ENCODE results near the gene FSIP2.

The FSIP2 gene

DNA sequence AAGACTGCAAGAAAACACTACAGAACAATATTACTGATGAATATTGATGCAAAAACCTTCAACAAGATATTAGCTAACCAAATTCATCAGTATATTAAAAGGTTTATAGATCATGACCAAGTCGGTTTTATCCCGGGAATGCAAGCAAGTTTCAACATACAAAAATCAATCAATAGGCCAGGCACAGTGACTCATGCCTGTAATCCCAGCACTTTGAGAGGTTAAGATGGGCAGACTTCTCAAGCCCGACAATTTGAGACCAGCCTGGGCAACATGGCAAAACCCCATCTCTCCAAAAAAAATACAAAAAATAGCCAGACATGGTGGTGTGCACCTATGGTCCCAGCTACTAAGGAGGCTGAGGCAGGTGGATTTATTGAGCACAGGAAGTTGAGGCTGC, 82.9 kb downstream of the FSIP2 start:
- no peak overlapping the region for H2BK5ac ChIP-seq (ENCODE audit: low read depth, low read length, poor library complexity)
- H3K27ac ChIP-seq (ENCODE audit: low read depth, low read length) = no peak overlapping the region
- no peaks in the 10 kb centered on the region for H3K4me1 ChIP-seq (ENCODE audit: control insufficient read depth in 1 of 2, insufficient read depth in 2 of 2, low read length in 2 of 2)
- DNase-seq = no peak
- H3K79me2 ChIP-seq (ENCODE audit: control insufficient read depth, insufficient read depth, low read length, poor library complexity) = no peaks in the 10 kb centered on the region
- H3K18ac ChIP-seq (ENCODE audit: low read length) = no peak overlapping the region
- no peak overlapping the region for H2AFZ ChIP-seq (ENCODE audit: insufficient read depth, low read length, poor library complexity)
- H3K23ac ChIP-seq (ENCODE audit: low read length) = no peak overlapping the region
- H4K8ac ChIP-seq (ENCODE audit: low read depth, low read length) = no peak overlapping the region
- H3K4me2 ChIP-seq (ENCODE audit: low read length) = no peak overlapping the region
- no peak overlapping the region for H2BK12ac ChIP-seq (ENCODE audit: low read length)
- no peak overlapping the region for H2AK5ac ChIP-seq (ENCODE audit: low read length)
- no peaks in the 10 kb centered on the region for H3K79me1 ChIP-seq (ENCODE audit: low read length)
- no peaks in the 10 kb centered on the region for H3K36me3 ChIP-seq (ENCODE audit: control insufficient read depth in 1 of 2, insufficient read depth in 2 of 2, low read length in 2 of 2)
- H3K4ac ChIP-seq (ENCODE audit: low read depth, low read length) = no peak overlapping the region
- no peaks in the 10 kb centered on the region for H3K27me3 ChIP-seq (ENCODE audit: insufficient read depth, low read length)
- H4K12ac ChIP-seq (ENCODE audit: low read depth, low read length) = no peak overlapping the region
- H2BK120ac ChIP-seq (ENCODE audit: insufficient read depth, low read length, poor library complexity) = no peak overlapping the region
- no peak overlapping the region for H4K91ac ChIP-seq (ENCODE audit: low read depth, low read length)
- no CpG with 5 or more reads among the region's 3 CpGs for WGBS (ENCODE audit: extremely low coverage, insufficient coverage, insufficient read length)
- H3K9ac ChIP-seq (ENCODE audit: low read length) = no peak overlapping the region
- no peak overlapping the region for H3K4me3 ChIP-seq (ENCODE audit: low read depth, low read length)
- no peak overlapping the region for H3K14ac ChIP-seq (ENCODE audit: low read length)
- H3K9me3 ChIP-seq (ENCODE audit: insufficient read depth, low read depth, low read length) = no peaks in the 10 kb centered on the region

DNA sequence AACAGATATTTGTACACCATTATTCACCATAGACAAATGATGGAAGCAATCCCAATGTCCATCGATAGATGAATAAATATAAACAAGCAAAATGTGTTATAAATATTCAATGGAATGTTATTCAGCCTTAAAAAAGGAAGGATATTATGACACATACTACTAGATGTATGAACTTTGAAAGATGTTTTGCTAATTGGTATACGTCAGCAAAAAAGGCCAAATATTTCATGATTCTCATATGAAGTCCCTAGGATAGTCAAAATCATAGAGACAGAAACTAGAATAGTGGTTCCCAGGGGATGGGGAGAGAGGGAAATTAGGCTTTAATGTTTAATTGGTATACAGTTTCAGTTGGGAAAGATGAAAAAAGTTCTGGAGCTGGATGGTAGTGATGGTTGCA, 85.2 kb downstream of the FSIP2 start:
- no peak overlapping the region for H3K23ac ChIP-seq (ENCODE audit: low read length)
- H3K79me2 ChIP-seq (ENCODE audit: control insufficient read depth, insufficient read depth, low read length, poor library complexity) = no peaks in the 10 kb centered on the region
- H2BK5ac ChIP-seq (ENCODE audit: low read depth, low read length, poor library complexity) = no peak overlapping the region
- no peak overlapping the region for H2AK5ac ChIP-seq (ENCODE audit: low read length)
- no peak overlapping the region for H4K12ac ChIP-seq (ENCODE audit: low read depth, low read length)
- no peaks in the 10 kb centered on the region for H3K4me1 ChIP-seq (ENCODE audit: control insufficient read depth in 1 of 2, insufficient read depth in 2 of 2, low read length in 2 of 2)
- no peak overlapping the region for H4K91ac ChIP-seq (ENCODE audit: low read depth, low read length)
- DNase-seq = no peak
- H3K14ac ChIP-seq (ENCODE audit: low read length) = no peak overlapping the region
- no CpG with 5 or more reads among the region's 2 CpGs for WGBS (ENCODE audit: extremely low coverage, insufficient coverage, insufficient read length)
- no peaks in the 10 kb centered on the region for H3K27me3 ChIP-seq (ENCODE audit: insufficient read depth, low read length)
- H2BK12ac ChIP-seq (ENCODE audit: low read length) = no peak overlapping the region
- no peak overlapping the region for H3K4me3 ChIP-seq (ENCODE audit: low read depth, low read length)
- no peak overlapping the region for H3K9ac ChIP-seq (ENCODE audit: low read length)
- no peaks in the 10 kb centered on the region for H3K9me3 ChIP-seq (ENCODE audit: insufficient read depth, low read depth, low read length)
- H3K18ac ChIP-seq (ENCODE audit: low read length) = no peak overlapping the region
- no peak overlapping the region for H3K27ac ChIP-seq (ENCODE audit: low read depth, low read length)
- no peak overlapping the region for H4K8ac ChIP-seq (ENCODE audit: low read depth, low read length)
- H3K79me1 ChIP-seq (ENCODE audit: low read length) = no peaks in the 10 kb centered on the region
- no peak overlapping the region for H2BK120ac ChIP-seq (ENCODE audit: insufficient read depth, low read length, poor library complexity)
- no peaks in the 10 kb centered on the region for H3K36me3 ChIP-seq (ENCODE audit: control insufficient read depth in 1 of 2, insufficient read depth in 2 of 2, low read length in 2 of 2)
- H2AFZ ChIP-seq (ENCODE audit: insufficient read depth, low read length, poor library complexity) = no peak overlapping the region
- no peak overlapping the region for H3K4ac ChIP-seq (ENCODE audit: low read depth, low read length)
- H3K4me2 ChIP-seq (ENCODE audit: low read length) = no peak overlapping the region

- Histone ChIP-seq H3K79me1 (ENCODE audit: low read length) (no peaks in the 10 kb centered on the region), H2BK12ac (ENCODE audit: low read length) (no peak overlapping the region), H3K14ac (ENCODE audit: low read length) (no peak overlapping the region), H3K4me1 (ENCODE audit: control insufficient read depth in 1 of 2, insufficient read depth in 2 of 2, low read length in 2 of 2) (no peaks in the 10 kb centered on the region), H3K27me3 (ENCODE audit: insufficient read depth, low read length) (no peaks in the 10 kb centered on the region), H3K27ac (ENCODE audit: low read depth, low read length) (no peak overlapping the region), H3K23ac (ENCODE audit: low read length) (no peak overlapping the region), H3K4me2 (ENCODE audit: low read length) (no peak overlapping the region), H2BK5ac (ENCODE audit: low read depth, low read length, poor library complexity) (no peak overlapping the region), H4K91ac (ENCODE audit: low read depth, low read length) (no peak overlapping the region), H3K18ac (ENCODE audit: low read length) (no peak overlapping the region), H4K12ac (ENCODE audit: low read depth, low read length) (no peak overlapping the region), H2AFZ (ENCODE audit: insufficient read depth, low read length, poor library complexity) (no peak overlapping the region), H2BK120ac (ENCODE audit: insufficient read depth, low read length, poor library complexity) (no peak overlapping the region), H3K4me3 (ENCODE audit: low read depth, low read length) (no peak overlapping the region), H2AK5ac (ENCODE audit: low read length) (no peak overlapping the region), H3K79me2 (ENCODE audit: control insufficient read depth, insufficient read depth, low read length, poor library complexity) (no peaks in the 10 kb centered on the region), H3K36me3 (ENCODE audit: control insufficient read depth in 1 of 2, insufficient read depth in 2 of 2, low read length in 2 of 2) (no peaks in the 10 kb centered on the region), H3K9ac (ENCODE audit: low read length) (no peak overlapping the region), H3K4ac (ENCODE audit: low read depth, low read length) (no peak overlapping the region), H3K9me3 (ENCODE audit: insufficient read depth, low read depth, low read length) (no peaks in the 10 kb centered on the region), H4K8ac (ENCODE audit: low read depth, low read length) (no peak overlapping the region)
- no peak for DNase-seq
These were observed 87.0 kb downstream of the FSIP2 start for GRCh38 chr2:185825557-185825956.

DNA sequence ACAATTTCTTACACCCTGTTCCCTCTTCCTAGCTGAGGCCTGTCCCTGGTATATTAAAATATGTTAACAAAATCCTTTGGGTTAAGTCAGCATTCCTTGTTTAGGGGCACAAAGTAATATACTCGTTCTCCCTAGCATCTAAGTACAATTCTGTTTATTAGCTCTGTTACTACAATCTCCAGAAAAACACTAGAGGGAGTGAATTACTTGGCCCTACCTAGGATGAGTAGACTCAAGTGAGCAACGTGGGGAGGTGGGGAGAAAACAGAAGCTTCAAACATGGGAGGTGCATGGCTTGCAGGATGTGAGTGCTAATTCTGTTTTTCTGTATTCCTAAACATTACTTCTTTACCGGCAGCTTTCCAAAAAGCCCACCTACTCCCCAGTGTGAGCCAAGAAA, 89.7 kb downstream of the FSIP2 start:
- Histone ChIP-seq H2BK120ac (ENCODE audit: insufficient read depth, low read length, poor library complexity) (no peak overlapping the region), H3K18ac (ENCODE audit: low read length) (no peak overlapping the region), H2BK12ac (ENCODE audit: low read length) (no peak overlapping the region), H3K14ac (ENCODE audit: low read length) (no peak overlapping the region), H4K12ac (ENCODE audit: low read depth, low read length) (no peak overlapping the region), H4K8ac (ENCODE audit: low read depth, low read length) (no peak overlapping the region), H2AK5ac (ENCODE audit: low read length) (no peak overlapping the region), H3K36me3 (ENCODE audit: control insufficient read depth in 1 of 2, insufficient read depth in 2 of 2, low read length in 2 of 2) (no peaks in the 10 kb centered on the region), H3K4me2 (ENCODE audit: low read length) (no peak overlapping the region), H3K27me3 (ENCODE audit: insufficient read depth, low read length) (no peaks in the 10 kb centered on the region), H2BK5ac (ENCODE audit: low read depth, low read length, poor library complexity) (no peak overlapping the region), H3K9me3 (ENCODE audit: insufficient read depth, low read depth, low read length) (no peaks in the 10 kb centered on the region), H3K4ac (ENCODE audit: low read depth, low read length) (no peak overlapping the region), H3K4me3 (ENCODE audit: low read depth, low read length) (no peak overlapping the region), H3K79me2 (ENCODE audit: control insufficient read depth, insufficient read depth, low read length, poor library complexity) (no peaks in the 10 kb centered on the region), H3K9ac (ENCODE audit: low read length) (no peak overlapping the region), H3K27ac (ENCODE audit: low read depth, low read length) (no peak overlapping the region), H3K23ac (ENCODE audit: low read length) (no peak overlapping the region), H4K91ac (ENCODE audit: low read depth, low read length) (no peak overlapping the region), H2AFZ (ENCODE audit: insufficient read depth, low read length, poor library complexity) (no peak overlapping the region), H3K4me1 (ENCODE audit: control insufficient read depth in 1 of 2, insufficient read depth in 2 of 2, low read length in 2 of 2) (no peaks in the 10 kb centered on the region), H3K79me1 (ENCODE audit: low read length) (no peaks in the 10 kb centered on the region)
- no peak for DNase-seq
- no CpG with 5 or more reads among the region's 3 CpGs for WGBS (ENCODE audit: extremely low coverage, insufficient coverage, insufficient read length)

DNA sequence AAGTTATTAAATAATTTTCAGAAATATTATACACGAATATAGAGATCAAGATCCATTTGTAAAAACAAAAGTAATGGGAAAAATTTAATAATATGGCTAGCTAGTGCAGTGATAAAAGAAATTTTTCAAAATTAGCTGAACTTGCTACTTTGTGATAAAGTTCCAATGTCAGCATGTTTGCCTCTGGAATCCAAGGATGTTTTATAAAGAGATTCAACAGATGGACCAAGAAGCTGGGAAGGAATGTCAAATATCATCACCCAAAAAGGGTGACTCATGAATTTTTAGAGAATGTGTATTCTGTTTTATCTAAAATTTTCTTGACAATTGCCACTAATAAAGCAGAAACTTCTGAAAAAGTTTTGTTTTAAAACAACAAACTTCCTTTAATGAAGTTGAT, 95.3 kb downstream of the FSIP2 start:
- Histone ChIP-seq H3K23ac (ENCODE audit: low read length) (no peak overlapping the region), H3K79me2 (ENCODE audit: control insufficient read depth, insufficient read depth, low read length, poor library complexity) (no peaks in the 10 kb centered on the region), H3K27me3 (ENCODE audit: insufficient read depth, low read length) (no peaks in the 10 kb centered on the region), H2BK12ac (ENCODE audit: low read length) (no peak overlapping the region), H2BK5ac (ENCODE audit: low read depth, low read length, poor library complexity) (no peak overlapping the region), H3K79me1 (ENCODE audit: low read length) (no peaks in the 10 kb centered on the region), H3K4me3 (ENCODE audit: low read depth, low read length) (no peak overlapping the region), H3K27ac (ENCODE audit: low read depth, low read length) (no peak overlapping the region), H2AK5ac (ENCODE audit: low read length) (no peak overlapping the region), H2AFZ (ENCODE audit: insufficient read depth, low read length, poor library complexity) (no peak overlapping the region), H3K4ac (ENCODE audit: low read depth, low read length) (no peak overlapping the region), H3K36me3 (ENCODE audit: control insufficient read depth in 1 of 2, insufficient read depth in 2 of 2, low read length in 2 of 2) (no peaks in the 10 kb centered on the region), H3K9me3 (ENCODE audit: insufficient read depth, low read depth, low read length) (no peaks in the 10 kb centered on the region), H3K18ac (ENCODE audit: low read length) (no peak overlapping the region), H4K8ac (ENCODE audit: low read depth, low read length) (no peak overlapping the region), H3K14ac (ENCODE audit: low read length) (no peak overlapping the region), H3K4me2 (ENCODE audit: low read length) (no peak overlapping the region), H3K9ac (ENCODE audit: low read length) (no peak overlapping the region), H4K12ac (ENCODE audit: low read depth, low read length) (no peak overlapping the region), H4K91ac (ENCODE audit: low read depth, low read length) (no peak overlapping the region), H2BK120ac (ENCODE audit: insufficient read depth, low read length, poor library complexity) (no peak overlapping the region), H3K4me1 (ENCODE audit: control insufficient read depth in 1 of 2, insufficient read depth in 2 of 2, low read length in 2 of 2) (no peaks in the 10 kb centered on the region)
- WGBS (ENCODE audit: extremely low coverage, insufficient coverage, insufficient read length) = no CpG with 5 or more reads among the region's 1 CpG
- DNase-seq = no peak
